ENCODE data around the gene CARD11. TPM values are rescaled to one million over a fixed set of nuclear protein-coding genes. Genes with fewer than 3 reads are reported as not detected.

Gene CARD11
- total RNA-seq, 1 experiment from 2014 or later = 5.2 TPM

DNA sequence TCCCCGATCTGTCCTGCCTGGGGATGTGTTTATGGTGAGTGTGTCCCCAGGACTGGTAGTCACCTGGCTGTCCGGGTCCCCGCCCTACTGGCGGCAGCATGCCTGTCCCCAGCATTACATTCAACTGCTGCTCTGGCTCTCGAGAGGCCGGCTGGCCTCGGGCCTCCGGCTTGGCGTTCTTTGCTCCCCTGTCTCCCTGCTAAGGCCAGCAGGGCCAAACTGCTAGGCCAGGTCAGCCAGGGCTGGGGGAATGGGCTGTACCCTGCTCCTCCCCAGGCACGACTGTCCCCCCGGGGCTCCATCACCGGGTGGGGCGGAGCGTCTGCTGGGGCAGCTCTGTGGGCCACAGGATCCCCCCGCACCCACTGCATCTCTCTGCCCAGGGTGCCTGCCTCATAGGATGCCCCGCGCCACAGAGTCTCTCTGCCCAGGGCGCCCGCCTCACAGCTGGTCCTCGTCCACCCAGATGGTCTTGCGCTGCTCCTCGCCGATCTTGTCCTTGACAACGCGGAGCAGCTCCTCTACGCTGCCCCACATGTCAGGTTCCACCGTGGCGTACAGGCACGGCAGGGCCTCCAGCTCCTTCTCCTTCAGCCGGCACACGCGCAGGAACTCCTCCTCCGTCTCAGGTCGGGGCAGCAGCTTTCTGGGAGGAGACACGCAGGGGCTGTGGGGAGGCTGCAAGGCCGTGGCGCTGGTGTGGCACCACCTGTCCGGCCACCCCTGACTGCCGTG lies 137.3 kb downstream of the CARD11 start:
- no peak for DNase-seq (ENCODE audit: low read depth)

- DNase-seq (ENCODE audit: low read depth) = no peak
Observed at GRCh38 chr7:2905500-2905899, 138.2 kb downstream of the CARD11 start.

DNA sequence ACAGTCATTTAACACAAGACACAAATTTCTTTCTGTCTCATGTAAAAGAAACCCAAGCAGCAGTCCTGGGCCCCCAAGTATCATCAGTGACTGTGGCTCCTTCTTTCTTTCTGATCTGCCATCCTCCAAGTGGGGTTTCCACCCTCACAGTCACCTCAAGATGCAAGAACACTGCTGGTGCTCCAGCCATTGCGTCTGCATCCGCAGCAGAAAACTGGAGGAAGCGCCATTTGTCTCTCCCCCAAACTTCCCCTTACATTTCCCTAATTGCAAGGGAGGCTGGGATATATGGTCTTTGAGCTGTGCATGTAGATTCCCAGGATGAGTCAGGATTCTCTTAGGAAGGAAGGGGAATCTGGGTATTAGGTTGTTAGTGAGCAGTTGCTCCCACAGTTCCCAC lies 138.6 kb downstream of the CARD11 start:
- no peak for DNase-seq (ENCODE audit: low read depth)

- DNase-seq (ENCODE audit: low read depth) = no peak
Observed at GRCh38 chr7:2904202-2904601, 139.5 kb downstream of the CARD11 start.

DNA sequence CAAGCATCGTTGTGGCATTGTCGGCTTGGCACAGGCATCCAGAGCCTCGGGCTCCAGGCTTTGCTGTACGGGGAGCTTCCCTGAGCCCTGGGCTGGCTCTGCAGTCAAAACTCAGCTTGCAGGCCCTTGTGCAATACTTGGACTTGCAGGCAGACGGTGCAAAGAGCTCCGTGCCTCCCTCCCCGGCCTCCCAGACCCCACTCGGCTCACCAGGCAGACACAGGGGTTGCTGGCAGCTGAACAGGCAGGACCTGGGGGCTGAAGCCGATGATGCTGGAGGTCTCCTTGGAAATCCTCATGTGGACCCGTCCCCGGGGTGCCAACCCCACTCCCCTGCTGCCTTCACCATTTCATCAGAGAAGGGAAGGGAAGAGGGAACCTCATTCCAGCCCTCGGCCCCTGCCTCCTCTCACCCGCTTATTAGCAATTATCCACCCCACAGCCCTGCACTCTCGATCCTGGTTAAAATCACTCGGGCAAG lies 139.9 kb downstream of the CARD11 start:
- no peak for DNase-seq (ENCODE audit: low read depth)

DNA sequence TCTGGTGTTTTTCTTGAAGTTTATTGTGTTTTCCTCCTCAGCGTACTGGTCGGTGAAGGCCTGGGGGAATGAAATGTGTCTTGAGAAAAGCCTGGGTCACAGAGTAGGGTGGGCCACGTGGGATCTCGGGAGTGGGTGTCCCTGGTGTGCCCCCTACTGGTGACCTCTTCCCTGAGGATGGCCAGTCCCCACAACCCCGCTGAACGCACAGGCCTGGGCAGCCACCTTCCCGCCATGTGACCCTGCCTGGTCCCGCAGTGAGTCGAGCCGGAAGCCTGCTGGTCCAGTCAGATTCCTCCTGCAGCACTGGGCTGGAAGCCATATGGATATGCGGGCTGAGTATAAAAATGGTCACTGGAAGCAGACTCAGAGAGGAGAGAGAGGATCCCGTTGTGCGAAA lies 146.6 kb downstream of the CARD11 start:
- DNase-seq (ENCODE audit: low read depth) = no peak

DNA sequence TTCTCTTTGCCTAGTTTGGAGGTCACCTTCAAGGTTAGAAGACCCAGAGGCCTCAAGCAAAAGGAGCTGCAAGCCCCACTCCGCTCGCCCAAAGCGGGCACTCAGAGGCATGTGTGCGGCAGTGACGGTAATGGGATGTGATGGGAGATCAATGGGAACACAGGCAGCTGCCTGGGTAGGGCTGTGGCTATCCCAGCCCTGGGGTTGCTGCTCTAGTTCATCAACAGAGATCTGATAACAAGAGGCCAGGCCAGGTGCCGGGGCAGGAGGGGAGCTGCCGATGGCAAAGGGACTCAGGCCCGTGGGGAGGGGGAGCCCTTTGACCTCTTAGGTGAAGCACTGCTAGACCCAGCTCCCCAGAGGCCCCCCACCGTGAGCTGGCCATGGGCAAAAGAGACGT lies 147.5 kb downstream of the CARD11 start:
- DNase-seq (ENCODE audit: low read depth) = no peak

GRCh38 chr7:2894118-2894940 lies 149.3 kb downstream of the CARD11 start:
- no peak for DNase-seq (ENCODE audit: low read depth)

DNA sequence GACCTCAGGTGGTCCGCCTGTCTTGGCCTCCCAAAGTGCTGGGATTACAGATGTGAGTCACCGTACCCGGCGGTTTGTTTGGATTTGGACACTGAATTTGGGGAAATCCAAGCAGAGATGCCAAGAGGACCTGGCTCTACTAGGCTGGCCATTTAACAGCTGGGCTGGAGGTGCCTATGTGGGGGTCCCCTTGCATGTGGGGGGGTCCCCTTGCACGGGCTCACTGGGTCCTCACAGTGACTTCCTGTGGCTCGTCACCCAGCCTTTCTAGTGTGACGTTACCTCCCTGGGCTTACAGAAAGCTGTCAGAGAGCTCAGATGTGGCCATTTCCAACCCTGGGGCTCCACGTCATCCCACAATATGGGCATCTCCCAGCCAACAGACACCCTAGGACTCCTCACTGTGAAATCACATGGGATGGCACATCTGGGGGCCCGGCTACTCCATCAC lies 150.2 kb downstream of the CARD11 start:
- peak; percentile 42 for DNase-seq (ENCODE audit: low read depth)

DNA sequence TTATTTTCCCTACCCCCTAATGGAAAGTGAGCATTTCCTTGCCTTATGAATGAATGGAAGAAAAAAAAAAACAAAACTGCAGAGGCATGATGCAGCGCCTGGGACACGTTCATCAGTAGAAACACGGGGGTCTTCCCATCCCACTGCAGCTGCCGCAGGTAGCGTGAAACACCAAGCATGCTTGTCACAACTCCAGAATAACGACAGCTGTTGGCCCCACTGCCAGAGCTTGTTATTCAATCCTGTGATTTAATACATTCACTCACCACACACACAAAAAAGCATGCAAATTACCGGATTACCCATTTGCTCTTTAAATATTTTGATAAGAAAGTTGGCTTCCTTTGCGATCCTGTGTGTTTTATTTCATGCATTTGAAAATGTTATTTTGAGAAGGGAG lies 151.1 kb downstream of the CARD11 start:
- DNase-seq (ENCODE audit: low read depth) = no peak

DNA sequence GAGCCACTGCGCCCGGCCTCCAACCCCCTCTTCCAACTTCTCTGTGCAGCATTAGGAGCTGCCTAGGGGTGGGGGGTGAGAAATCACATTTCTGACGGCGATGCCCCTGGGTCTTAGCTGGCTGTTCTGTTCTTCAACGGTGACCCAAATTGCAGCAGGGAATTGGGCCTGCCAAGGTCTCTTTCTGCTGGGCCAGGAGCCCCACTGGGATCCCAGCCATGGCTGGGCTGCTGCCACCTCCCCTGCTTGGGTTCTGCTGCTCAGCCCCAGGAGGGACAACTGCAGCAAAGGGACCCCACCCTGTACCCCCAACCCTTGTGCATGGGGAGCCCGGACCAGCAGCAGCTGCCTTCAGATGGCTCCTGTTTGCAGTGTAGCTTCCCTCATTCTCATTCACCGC lies 155.9 kb downstream of the CARD11 start:
- DNase-seq (ENCODE audit: low read depth) = no peak

- DNase-seq (ENCODE audit: low read depth) = peak; percentile 73
Observed at GRCh38 chr7:2886900-2887299, 156.8 kb downstream of the CARD11 start.

- DNase-seq (ENCODE audit: low read depth) = no peak
Observed at GRCh38 chr7:2886391-2886790, 157.3 kb downstream of the CARD11 start.

DNA sequence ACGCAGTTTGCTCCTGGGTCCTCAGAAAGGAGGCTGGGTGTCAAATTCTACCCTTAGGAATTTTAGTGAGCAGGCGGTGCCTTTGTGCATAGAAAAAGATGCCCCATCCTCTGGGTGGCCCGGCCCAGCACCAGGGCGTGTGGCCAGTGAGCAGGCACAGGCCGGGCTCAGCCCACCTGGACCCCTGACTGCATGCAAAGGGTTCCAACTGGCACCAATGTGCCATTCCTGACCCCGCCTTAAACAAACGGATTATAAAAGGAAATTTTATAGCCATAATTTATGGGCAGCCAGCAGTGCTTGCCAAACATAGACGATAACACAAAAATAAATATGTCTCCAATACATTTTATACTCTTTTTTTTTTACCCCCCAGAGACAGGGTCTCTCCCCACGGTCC lies 159.5 kb downstream of the CARD11 start:
- DNase-seq (ENCODE audit: low read depth) = no peak

GRCh38 chr7:2883101-2883500 lies 160.6 kb downstream of the CARD11 start:
- DNase-seq (ENCODE audit: low read depth) = no peak

GRCh38 chr7:2882111-2882510 lies 161.6 kb downstream of the CARD11 start:
- DNase-seq (ENCODE audit: low read depth) = no peak

DNA sequence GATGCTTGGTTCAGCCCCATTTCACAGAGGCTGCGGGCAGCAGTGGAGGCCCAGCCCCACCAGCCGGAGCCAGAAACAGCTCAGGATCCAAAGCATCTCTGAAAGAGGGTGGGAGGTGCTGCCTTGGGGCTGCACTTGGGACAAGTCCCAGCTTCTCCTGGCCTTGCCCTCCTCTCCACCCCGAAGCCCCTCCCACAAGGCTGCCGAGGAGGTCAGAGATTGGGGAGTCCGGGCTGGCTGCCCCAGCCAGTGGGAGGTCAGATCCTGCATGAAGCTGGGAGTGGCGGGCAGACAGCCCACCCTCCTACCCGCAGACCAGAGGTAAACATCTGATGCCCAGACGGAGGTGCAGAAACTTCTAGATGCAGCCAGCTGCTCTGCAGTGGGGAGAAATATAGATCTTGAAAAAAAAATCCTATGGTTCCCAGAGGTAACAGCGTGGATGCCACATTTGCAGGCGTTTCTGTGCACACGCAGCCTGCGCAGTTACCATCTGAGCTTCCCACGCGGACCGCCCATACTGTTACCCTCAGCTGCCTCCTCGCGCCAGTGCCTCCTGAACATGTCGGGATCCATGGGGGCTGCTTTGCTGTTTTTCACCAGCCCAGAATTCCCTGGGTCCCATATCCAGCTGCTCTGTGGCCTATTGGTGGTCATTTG lies 162.7 kb downstream of the CARD11 start:
- DNase-seq (ENCODE audit: low read depth) = no peak

GRCh38 chr7:2880051-2880450 lies 163.6 kb downstream of the CARD11 start:
- no peak for DNase-seq (ENCODE audit: low read depth)

GRCh38 chr7:2879354-2879753 lies 164.3 kb downstream of the CARD11 start:
- DNase-seq (ENCODE audit: low read depth) = no peak

- no peak for DNase-seq (ENCODE audit: low read depth)
Observed at GRCh38 chr7:2878306-2878705, 165.4 kb downstream of the CARD11 start.

- peak; percentile 92 for DNase-seq (ENCODE audit: low read depth)
Observed at GRCh38 chr7:2876031-2876731, 167.5 kb downstream of the CARD11 start.
